Mesenchymal stem cell (in vitro differentiated cells and primary cell): ENCODE results near the gene GLP1R.

ENCODE experiments used
- DNase-seq: peaks from one replicate; pipeline ENCODE4 v3.0.0-alpha.2; 2013
- H2AFZ ChIP-seq: one replicate; pipeline ENCODE4 v1.6.1; 2013; ENCODE audit warnings: low read depth, mild to moderate bottlenecking, control low read depth, inconsistent platforms, low read length, moderate library complexity
- H2AK5ac ChIP-seq: 2 replicates; pipeline ENCODE4 v1.6.1; 2013; ENCODE audit warnings: low read length, moderate library complexity, mild to moderate bottlenecking, inconsistent platforms; ENCODE audit not compliant: severe bottlenecking
- H2BK120ac ChIP-seq: one replicate; pipeline ENCODE4 v1.6.1; 2013; ENCODE audit warnings: low read depth, mild to moderate bottlenecking, inconsistent platforms, low read length, moderate library complexity
- H2BK12ac ChIP-seq, 2 experiments: one replicate each; pipeline ENCODE4 v1.6.1; 2013; ENCODE audit warnings: inconsistent platforms in 2 of 2, low read length in 2 of 2, mild to moderate bottlenecking in 2 of 2, moderate library complexity in 2 of 2, control low read depth in 1 of 2
- H2BK15ac ChIP-seq: one replicate; pipeline ENCODE4 v1.6.1; 2013; ENCODE audit warnings: mild to moderate bottlenecking, low read depth, inconsistent platforms; ENCODE audit not compliant: poor library complexity, severe bottlenecking
- H2BK5ac ChIP-seq: 2 replicates; pipeline ENCODE4 v1.6.1; 2013; ENCODE audit warnings: low read depth, mild to moderate bottlenecking, low read length, control low read depth, inconsistent platforms; ENCODE audit not compliant: poor library complexity, severe bottlenecking
- H3K14ac ChIP-seq, 2 experiments: one replicate each; pipeline ENCODE4 v1.6.1; 2013; ENCODE audit warnings: inconsistent platforms in 2 of 2, low read length in 2 of 2, control low read depth in 1 of 2, mild to moderate bottlenecking in 1 of 2, moderate library complexity in 1 of 2
- H3K18ac ChIP-seq, 2 experiments: one replicate each; pipeline ENCODE4 v1.6.1; 2013; ENCODE audit warnings: inconsistent platforms in 2 of 2, low read length in 2 of 2, control low read depth in 1 of 2, low read depth in 1 of 2, mild to moderate bottlenecking in 1 of 2
- H3K23ac ChIP-seq, 2 experiments: one replicate each; pipeline ENCODE4 v1.6.1; 2013; ENCODE audit warnings: inconsistent platforms in 2 of 2, low read length in 2 of 2, mild to moderate bottlenecking in 2 of 2, moderate library complexity in 2 of 2, control low read depth in 1 of 2
- H3K27ac ChIP-seq: 2 replicates; pipeline ENCODE4 v1.5.1; 2013; ENCODE audit warnings: mild to moderate bottlenecking, moderate library complexity, low read length, control low read depth, inconsistent platforms; ENCODE audit not compliant: poor library complexity, severe bottlenecking
- H3K27me3 ChIP-seq, 2 experiments: 2 replicates each; pipeline versions ENCODE4 v1.6.1 to v1.7.0; 2013; ENCODE audit warnings: low read length in 2 of 2, mild to moderate bottlenecking in 2 of 2, moderate library complexity in 2 of 2, control low read depth in 1 of 2, inconsistent platforms in 1 of 2; ENCODE audit not compliant: control insufficient read depth in 1 of 2, insufficient read depth in 1 of 2
- H3K36me3 ChIP-seq, 2 experiments: 2 replicates each; pipeline versions ENCODE4 v1.6.1 to v1.7.0; 2013; ENCODE audit warnings: low read length in 2 of 2, control low read depth in 1 of 2, inconsistent platforms in 1 of 2, low read depth in 1 of 2, mild to moderate bottlenecking in 1 of 2; ENCODE audit not compliant: insufficient read depth in 2 of 2, control insufficient read depth in 1 of 2
- H3K4ac ChIP-seq, 2 experiments: one replicate each; pipeline ENCODE4 v1.6.1; 2013; ENCODE audit warnings: inconsistent platforms in 2 of 2, low read length in 2 of 2, mild to moderate bottlenecking in 2 of 2, moderate library complexity in 2 of 2, control low read depth in 1 of 2, low read depth in 1 of 2
- H3K4me1 ChIP-seq: 2 replicates; pipeline ENCODE4 v1.6.1; 2013; ENCODE audit warnings: low read depth, low read length, control low read depth; ENCODE audit not compliant: control insufficient read depth, insufficient read depth
- H3K4me2 ChIP-seq: 2 replicates; pipeline ENCODE4 v1.6.1; 2013; ENCODE audit warnings: low read length, mild to moderate bottlenecking, inconsistent platforms; ENCODE audit not compliant: poor library complexity, severe bottlenecking
- H3K4me3 ChIP-seq, 2 experiments: 2 replicates each; pipeline versions ENCODE4 v1.5.1 to v1.7.0; 2013; ENCODE audit warnings: low read length in 2 of 2, mild to moderate bottlenecking in 2 of 2, control low read depth in 1 of 2, low read depth in 1 of 2; ENCODE audit not compliant: insufficient read depth in 1 of 2
- H3K79me1 ChIP-seq: replicated peaks from 2 replicates; pipeline ENCODE4 v1.6.1; 2013; ENCODE audit warnings: mild to moderate bottlenecking, control low read depth, low read length, inconsistent platforms; ENCODE audit not compliant: poor library complexity, severe bottlenecking
- H3K9ac ChIP-seq: 2 replicates; pipeline ENCODE4 v1.7.0; 2013; ENCODE audit warnings: mild to moderate bottlenecking, low read length, moderate library complexity
- H3K9me3 ChIP-seq: 2 replicates; pipeline ENCODE4 v1.7.0; 2013; ENCODE audit warnings: mild to moderate bottlenecking, low read length; ENCODE audit not compliant: control insufficient read depth
- H4K8ac ChIP-seq: one replicate; pipeline ENCODE4 v1.6.1; 2013; ENCODE audit warnings: inconsistent platforms, mild to moderate bottlenecking, low read length, moderate library complexity
- H4K91ac ChIP-seq: one replicate; pipeline ENCODE4 v1.6.1; 2013; ENCODE audit warnings: mild to moderate bottlenecking, low read length, inconsistent platforms
- WGBS: methylation state at CpG from one replicate; pipeline ENCODE4 v1.1.7; 2013; ENCODE audit warnings: mixed read lengths; 5-methylcytosine and 5-hydroxymethylcytosine counted together

Gene GLP1R

DNA sequence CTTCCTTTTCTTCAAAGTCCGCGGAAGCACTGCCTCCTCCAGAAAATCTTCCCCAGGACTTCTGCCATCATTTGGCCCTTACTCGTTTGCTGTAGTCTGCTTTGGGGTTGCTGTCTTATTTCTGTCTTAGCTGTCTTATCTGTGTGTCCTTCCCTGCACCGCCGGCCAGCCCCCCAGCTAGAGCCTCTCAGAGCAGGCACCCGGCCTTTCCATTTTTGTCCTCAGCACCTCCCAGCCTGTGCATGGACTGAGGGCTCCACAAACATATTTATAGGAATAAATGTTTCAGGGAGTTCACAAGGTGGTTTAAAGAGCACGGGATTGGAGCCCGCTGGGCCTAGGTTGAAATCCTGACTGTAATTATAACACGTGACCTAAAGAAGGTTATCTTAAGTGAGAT lies 8.1 kb downstream of the GLP1R start:
- no peak overlapping the region for H3K4me2 ChIP-seq
- H2BK120ac ChIP-seq, result no peak overlapping the region
- no peak overlapping the region for H4K8ac ChIP-seq
- no peak overlapping the region for H2BK15ac ChIP-seq
- H3K36me3 ChIP-seq, result no peaks in the 10 kb centered on the region
- no peak overlapping the region for H2BK5ac ChIP-seq
- no peak for DNase-seq
- no peak overlapping the region for H3K14ac ChIP-seq
- no peak overlapping the region for H2AK5ac ChIP-seq
- no peak overlapping the region for H3K4ac ChIP-seq
- no peak overlapping the region for H3K4me3 ChIP-seq
- no peak overlapping the region for H2AFZ ChIP-seq
- no peak overlapping the region for H3K23ac ChIP-seq
- H3K9ac ChIP-seq, result no peak overlapping the region
- 89% methylated on average over 8 of the region's 9 CpGs for WGBS
- H3K27me3 ChIP-seq, result peaks cover 43 to 96% of the 10 kb centered on the region in 2 experiments
- no peak overlapping the region for H4K91ac ChIP-seq
- no peak overlapping the region for H3K27ac ChIP-seq
- no peaks in the 10 kb centered on the region for H3K4me1 ChIP-seq
- no peak overlapping the region for H3K18ac ChIP-seq
- no peaks in the 10 kb centered on the region for H3K79me1 ChIP-seq
- no peaks in the 10 kb centered on the region for H3K9me3 ChIP-seq
- H2BK12ac ChIP-seq, result no peak overlapping the region

DNA sequence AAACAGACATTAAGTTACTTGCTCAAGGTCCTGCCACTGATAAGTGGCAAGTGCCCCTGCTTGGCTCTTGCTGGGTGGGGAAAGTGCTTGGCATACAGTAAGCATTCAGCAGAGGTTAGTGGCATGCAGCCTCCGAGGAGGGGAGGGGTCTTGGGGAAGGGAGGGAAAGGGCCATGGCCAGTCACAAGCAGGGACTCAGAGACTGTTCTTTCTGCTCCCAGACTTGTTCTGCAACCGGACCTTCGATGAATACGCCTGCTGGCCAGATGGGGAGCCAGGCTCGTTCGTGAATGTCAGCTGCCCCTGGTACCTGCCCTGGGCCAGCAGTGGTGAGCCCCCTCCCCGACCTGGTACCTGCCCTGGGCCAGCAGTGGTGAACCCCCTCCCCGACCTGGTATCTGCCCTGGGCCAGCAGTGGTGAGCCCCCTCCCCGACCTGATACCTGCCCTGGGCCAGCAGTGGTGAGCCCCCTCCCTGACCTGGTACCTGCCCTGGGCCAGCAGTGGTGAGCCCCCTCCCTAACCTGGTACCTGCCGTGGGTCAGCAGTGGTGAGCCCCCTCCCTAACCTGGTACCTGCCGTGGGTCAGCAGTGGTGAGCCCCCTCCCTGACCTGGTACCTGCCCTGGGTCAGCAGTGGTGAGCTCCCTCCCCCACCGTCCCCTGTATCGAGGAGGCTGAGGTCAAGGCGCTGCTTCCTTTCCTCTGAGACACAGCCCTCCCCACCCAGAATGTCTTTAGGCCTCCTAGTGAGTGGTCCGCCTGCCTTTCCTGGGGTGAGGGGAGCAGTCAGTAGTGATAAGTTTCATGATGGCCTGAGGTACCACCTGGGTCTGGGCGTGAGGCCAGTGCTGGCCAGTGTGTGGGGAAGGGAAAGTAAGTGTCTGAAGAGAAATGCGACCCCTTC lies 8.9 kb downstream of the GLP1R start:
- no peak overlapping the region for H3K14ac ChIP-seq

DNA sequence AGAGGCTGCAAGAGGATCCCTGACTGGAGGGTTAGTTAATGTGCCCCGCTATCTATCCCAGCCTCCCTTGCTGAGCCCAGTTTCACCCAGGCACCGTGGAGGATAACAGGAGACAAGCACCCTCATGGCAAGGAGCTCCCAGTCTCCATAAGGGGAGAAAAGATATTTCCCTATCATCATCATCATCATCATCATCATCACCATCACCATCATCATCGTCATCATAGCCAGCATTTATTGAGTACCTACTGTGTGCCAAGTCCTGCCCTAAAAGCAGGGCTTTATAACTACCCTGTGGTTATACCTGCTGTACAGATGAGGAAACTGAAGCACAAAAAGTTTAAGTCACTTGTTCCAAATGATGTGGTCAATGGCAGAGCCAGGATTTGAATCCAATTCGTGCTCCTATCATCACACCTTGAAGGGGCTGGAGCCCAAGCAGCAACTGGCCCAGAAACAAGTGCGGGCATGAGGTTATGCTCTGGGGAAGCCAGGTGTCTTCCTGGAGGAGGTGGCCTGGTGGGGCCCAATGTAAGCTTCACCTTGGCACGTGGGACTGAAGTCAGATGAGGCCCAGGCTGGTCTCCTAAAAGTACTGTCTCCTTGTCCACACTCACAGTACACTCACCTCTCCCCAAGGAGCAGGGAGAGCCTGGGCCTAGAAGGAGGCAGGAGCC lies 10.0 kb downstream of the GLP1R start:
- no peak overlapping the region for H3K23ac ChIP-seq
- no peak overlapping the region for H2BK120ac ChIP-seq
- H3K27me3 ChIP-seq, result peaks cover 47 to 96% of the 10 kb centered on the region in 2 experiments
- no peak overlapping the region for H2AFZ ChIP-seq
- no peak overlapping the region for H3K4ac ChIP-seq
- H3K4me1 ChIP-seq, result no peaks in the 10 kb centered on the region
- H3K9ac ChIP-seq, result no peak overlapping the region
- H2BK12ac ChIP-seq, result no peak overlapping the region
- WGBS, result 57% methylated on average over 6 of the region's 6 CpGs
- no peaks in the 10 kb centered on the region for H3K36me3 ChIP-seq
- no peak overlapping the region for H3K18ac ChIP-seq
- no peak for DNase-seq
- no peak overlapping the region for H2BK15ac ChIP-seq
- H2AK5ac ChIP-seq, result no peak overlapping the region
- H3K9me3 ChIP-seq, result no peaks in the 10 kb centered on the region
- H4K91ac ChIP-seq, result no peak overlapping the region
- no peaks in the 10 kb centered on the region for H3K79me1 ChIP-seq
- no peak overlapping the region for H3K4me2 ChIP-seq
- no peak overlapping the region for H3K27ac ChIP-seq
- no peak overlapping the region for H3K4me3 ChIP-seq
- H2BK5ac ChIP-seq, result no peak overlapping the region
- H3K14ac ChIP-seq, result no peak overlapping the region
- no peak overlapping the region for H4K8ac ChIP-seq

More for the DNA sequence above, 8.9 kb downstream of the GLP1R start:
- Histone ChIP-seq H3K4me3 (no peak overlapping the region), H3K4me2 (no peak overlapping the region), H4K91ac (no peak overlapping the region), H3K23ac (no peak overlapping the region), H2AK5ac (no peak overlapping the region), H2BK120ac (no peak overlapping the region), H3K27ac (no peak overlapping the region), H3K4me1 (no peaks in the 10 kb centered on the region), H4K8ac (no peak overlapping the region), H2AFZ (no peak overlapping the region), H3K18ac (no peak overlapping the region), H2BK15ac (no peak overlapping the region), H3K79me1 (no peaks in the 10 kb centered on the region), H2BK5ac (no peak overlapping the region), H3K4ac (no peak overlapping the region), H2BK12ac (no peak overlapping the region), H3K27me3 (peaks cover 48 to 96% of the 10 kb centered on the region in 2 experiments), H3K9me3 (no peaks in the 10 kb centered on the region), H3K9ac (no peak overlapping the region), H3K36me3 (no peaks in the 10 kb centered on the region)
- no peak for DNase-seq
- WGBS, result 65% methylated on average over 16 of the region's 17 CpGs
